WTC11 (cell line): ENCODE data around the gene RCOR3. TPM values are rescaled to one million over a fixed set of nuclear protein-coding genes. Genes with fewer than 3 reads are reported as not detected.
A peak's percentile ranks its signal among the peaks of the same experiment; 100 is the strongest.

Experiments used
- ATAC-seq: fragments of 200-7000 bp; cut with Tn5 transposase; 2 replicates; pipeline ENCODE4 v1.10.0; 2021; ENCODE audit warnings: mild to moderate bottlenecking, moderate library complexity
- CTCF ChIA-PET: fragments of 300-600 bp; sonication (Branson Sonifier 250); formaldehyde crosslinking; loops from one replicate; lab custom pipeline; 2021; ENCODE audit warnings: antibody characterized with exemption; lab: Charles Lee
- POLR2A ChIA-PET: fragments of 350-600 bp; sonication (Branson Sonifier 250); formaldehyde crosslinking; loops from one replicate; lab custom pipeline; 2021; ENCODE audit warnings: antibody characterized with exemption; lab: Charles Lee
- DNase-seq: peaks from one replicate; pipeline ENCODE4 v3.0.0; 2021; ENCODE audit warnings: low spot score
- H3K27ac Mint-ChIP-seq: 2 replicates; pipeline ENCODE4 v1.8.0; 2021; ENCODE audit warnings: mixed read lengths
- H3K27me3 Mint-ChIP-seq: 2 replicates; pipeline ENCODE4 v1.8.0; 2021; ENCODE audit warnings: low read depth, mild to moderate bottlenecking, moderate library complexity, mixed read lengths
- H3K36me3 Mint-ChIP-seq: 2 replicates; pipeline ENCODE4 v1.8.0; 2021; ENCODE audit warnings: mixed read lengths
- H3K4me1 Mint-ChIP-seq: 2 replicates; pipeline ENCODE4 v1.8.0; 2022; ENCODE audit warnings: mixed read lengths
- H3K4me3 Mint-ChIP-seq: 2 replicates; pipeline ENCODE4 v1.8.0; 2021; ENCODE audit warnings: mild to moderate bottlenecking, moderate library complexity, mixed read lengths
- H3K9me3 Mint-ChIP-seq: 2 replicates; pipeline ENCODE4 v1.8.0; 2021; ENCODE audit warnings: mixed read lengths
- ATF6 ChIP-seq: sonication (generic); formaldehyde crosslinking; IDR thresholded peaks from 2 replicates; pipeline ENCODE4 v1.8.1; 2023; ENCODE audit warnings: mild to moderate bottlenecking, missing genetic modification reagents
- FOXP1 ChIP-seq: sonication (generic); formaldehyde crosslinking; IDR thresholded peaks from 2 replicates; pipeline ENCODE4 v1.8.0; 2022; ENCODE audit warnings: missing genetic modification reagents, mild to moderate bottlenecking, moderate library complexity, borderline replicate concordance
- FOXP4 ChIP-seq: sonication (generic); formaldehyde crosslinking; IDR thresholded peaks from 2 replicates; pipeline ENCODE4 v1.8.0; 2022; ENCODE audit warnings: mild to moderate bottlenecking, missing genetic modification reagents
- HMGXB4 ChIP-seq: sonication (generic); formaldehyde crosslinking; IDR thresholded peaks from 2 replicates; pipeline ENCODE4 v1.8.1; 2023; ENCODE audit warnings: mild to moderate bottlenecking, moderate library complexity, missing genetic modification reagents
- IRF1 ChIP-seq: sonication (generic); formaldehyde crosslinking; IDR thresholded peaks from 2 replicates; pipeline ENCODE4 v1.8.0; 2023; ENCODE audit warnings: missing genetic modification reagents
- ZNF317 ChIP-seq: sonication (generic); formaldehyde crosslinking; IDR thresholded peaks from 2 replicates; pipeline ENCODE4 v1.8.1; 2023; ENCODE audit warnings: low read depth, mild to moderate bottlenecking, moderate library complexity, missing genetic modification reagents, borderline replicate concordance
- total RNA-seq: library from RNA; stranded (reverse); gene quantifications from 3 replicates; pipeline ENCODE4 v1.2.3, GENCODE V29; 2021

The RCOR3 gene
- total RNA-seq, 1 experiment from 2014 or later: 35.9 TPM

- CTCF ChIA-PET: interaction anchor here (0.6 to 2.5 kb wide), 9 partner anchors 9 to 193 kb away, joined by 3 to 14 read pairs (median 5); partner anchors contain the start of genes KCNH1 and RCOR3
- peaks cover 17% of the 10 kb centered on the region for H3K27me3 Mint-ChIP-seq
Observed at GRCh38 chr1:211327346-211327921, 68.3 kb downstream of the RCOR3 start.

GRCh38 chr1:211328084-211328694, 69.0 kb downstream of the RCOR3 start:
- Mint-ChIP-seq H3K36me3 (no peaks in the 10 kb centered on the region), H3K9me3 (no peaks in the 10 kb centered on the region), H3K4me1 (peaks cover 56% of the 10 kb centered on the region), H3K27me3 (peaks cover 17% of the 10 kb centered on the region), H3K27ac (no peak overlapping the region), H3K4me3 (peak overlapping the region; percentile 80)
- POLR2A ChIA-PET: no interaction called here
- TF ChIP-seq IRF1 (no peak), ZNF317 (CRISPR knock-in tag) (peak; percentile 80)
- no peak for DNase-seq
- no peak for ATAC-seq
- CTCF ChIA-PET: interaction anchor here (1.0 to 2.5 kb wide), 7 partner anchors 8 to 187 kb away, joined by 4 to 14 read pairs (median 5); partner anchors contain the start of gene RCOR3

More at GRCh38 chr1:211327346-211327921, 68.3 kb downstream of the RCOR3 start:
- Mint-ChIP-seq H3K4me3 (peak overlapping the region; percentile 80), H3K27ac (no peak overlapping the region), H3K9me3 (no peaks in the 10 kb centered on the region), H3K4me1 (peaks cover 56% of the 10 kb centered on the region), H3K36me3 (no peaks in the 10 kb centered on the region)
- peak; percentile 19 for ATAC-seq
- peak; percentile 36 for DNase-seq
- TF ChIP-seq HMGXB4 (CRISPR knock-in tag) (peak; percentile 61; the same call in 1 of the 2 replicates), FOXP1 (no peak)
- POLR2A ChIA-PET: interaction anchor here (0.9 to 1.2 kb wide), 2 partner anchors 12 to 252 kb away, joined by 3 read pairs; partner anchors contain the start of gene SLC30A1

- H3K27me3 Mint-ChIP-seq: peaks cover 17% of the 10 kb centered on the region
- no peak for DNase-seq
- ChIA-PET POLR2A (interaction anchor here (0.7 kb wide), 1 partner anchor 45 kb away, joined by 3 read pairs; no protein-coding TSS in a partner anchor), CTCF (interaction anchor here (1.0 to 2.4 kb wide), 4 partner anchors 10 to 186 kb away, joined by 4 to 9 read pairs (median 5); no protein-coding TSS in a partner anchor)
- peaks cover 60% of the 10 kb centered on the region for H3K4me1 Mint-ChIP-seq
- no peaks in the 10 kb centered on the region for H3K36me3 Mint-ChIP-seq
- no peak overlapping the region for H3K27ac Mint-ChIP-seq
- H3K4me3 Mint-ChIP-seq: no peak overlapping the region
- H3K9me3 Mint-ChIP-seq: no peaks in the 10 kb centered on the region
- ATAC-seq: no peak
- TF ChIP-seq FOXP4 (CRISPR knock-in tag): no peak
Observed at GRCh38 chr1:211328866-211329475, 69.8 kb downstream of the RCOR3 start.

GRCh38 chr1:211329764-211330201, 70.6 kb downstream of the RCOR3 start:
- peaks cover 61% of the 10 kb centered on the region for H3K4me1 Mint-ChIP-seq
- ChIA-PET CTCF (interaction anchor here (1.3 to 2.4 kb wide), 3 partner anchors 9 to 185 kb away, joined by 3 to 9 read pairs (median 6); no protein-coding TSS in a partner anchor), POLR2A (interaction anchor here (0.7 to 1.1 kb wide), 2 partner anchors 11 to 45 kb away, joined by 3 to 4 read pairs; no protein-coding TSS in a partner anchor)
- DNase-seq (no peak), ATAC-seq (no peak)
- no peak for TF ChIP-seq IRF1
- no peak for TF ChIP-seq ATF6
- H3K4me3 Mint-ChIP-seq: no peak overlapping the region; the same call in 1 of the 2 replicates
- no peaks in the 10 kb centered on the region for H3K9me3 Mint-ChIP-seq
- H3K27me3 Mint-ChIP-seq: peaks cover 17% of the 10 kb centered on the region
- no peak overlapping the region for H3K27ac Mint-ChIP-seq
- H3K36me3 Mint-ChIP-seq: no peaks in the 10 kb centered on the region
